Measurements from ENCODE around the gene LIPN.
A peak's percentile ranks its signal among the peaks of the same experiment; 100 is the strongest.
"Not testable (repeated sequence)": the region's sequence is repeated elsewhere in the genome, so short reads cannot be mapped to it uniquely, and the experiment has no call there.

Gene LIPN, protein sequence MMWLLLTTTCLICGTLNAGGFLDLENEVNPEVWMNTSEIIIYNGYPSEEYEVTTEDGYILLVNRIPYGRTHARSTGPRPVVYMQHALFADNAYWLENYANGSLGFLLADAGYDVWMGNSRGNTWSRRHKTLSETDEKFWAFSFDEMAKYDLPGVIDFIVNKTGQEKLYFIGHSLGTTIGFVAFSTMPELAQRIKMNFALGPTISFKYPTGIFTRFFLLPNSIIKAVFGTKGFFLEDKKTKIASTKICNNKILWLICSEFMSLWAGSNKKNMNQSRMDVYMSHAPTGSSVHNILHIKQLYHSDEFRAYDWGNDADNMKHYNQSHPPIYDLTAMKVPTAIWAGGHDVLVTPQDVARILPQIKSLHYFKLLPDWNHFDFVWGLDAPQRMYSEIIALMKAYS

GRCh38 chr10:88759366-88760101 is at the start of gene LIPN:
Gene LIPN, plus strand, starts transcription at chr10:88760020. Its CDS starts 1,386 bp downstream, at chr10:88761406.
- FAIRE-seq, result no peak

- FAIRE-seq, result no peak
These were observed 44.3 kb upstream of the LIPN start for GRCh38 chr10:88715517-88715916.

DNA sequence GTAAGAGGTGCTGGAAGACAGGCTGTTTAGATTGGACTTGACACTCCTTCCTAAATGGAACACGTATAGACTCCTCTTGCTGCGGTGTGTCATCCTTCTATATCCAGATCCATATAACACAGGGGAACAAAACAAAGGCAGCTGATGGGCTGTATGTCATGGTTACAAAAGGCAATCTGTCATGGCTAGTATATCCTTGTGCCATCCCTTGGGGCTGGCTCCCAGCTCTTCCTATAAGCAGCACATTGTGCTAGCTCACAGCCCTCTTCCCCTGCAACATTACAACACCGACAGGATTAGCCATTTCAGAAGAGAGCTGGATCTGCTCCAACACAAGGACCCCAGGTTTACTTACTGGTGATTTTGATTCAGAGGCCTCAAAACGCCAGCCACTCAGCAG is 38.4 kb upstream of the LIPN start:
- no peak for FAIRE-seq

DNA sequence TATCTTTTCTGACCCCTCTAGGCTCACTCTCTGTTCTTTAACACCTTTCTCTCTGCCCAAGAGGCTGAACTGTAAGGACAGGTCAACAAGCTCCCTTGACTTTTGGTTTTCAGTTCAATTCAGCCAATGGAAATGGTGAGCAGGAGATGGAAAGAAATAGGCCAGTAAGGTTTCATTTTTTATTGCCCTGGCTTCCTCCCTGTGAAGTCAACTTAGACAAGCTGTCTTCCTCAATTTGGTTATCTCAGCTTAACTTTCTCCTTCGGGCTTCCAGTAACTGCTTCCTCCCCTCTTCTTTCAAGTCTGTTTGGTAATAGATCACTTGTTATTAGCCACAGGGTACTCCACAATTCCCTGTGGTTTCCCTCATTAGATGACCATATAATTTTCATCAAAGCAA is 34.0 kb upstream of the LIPN start:
- no peak for FAIRE-seq

- FAIRE-seq, result no peak
These were observed 31.6 kb upstream of the LIPN start for GRCh38 chr10:88728107-88728763.

GRCh38 chr10:88730864-88731263 is 29.0 kb upstream of the LIPN start:
- FAIRE-seq, result no peak

- FAIRE-seq, result no peak
These were observed 28.5 kb upstream of the LIPN start for GRCh38 chr10:88731296-88731695.

GRCh38 chr10:88733215-88733614 is 26.6 kb upstream of the LIPN start:
- FAIRE-seq, result no peak

DNA sequence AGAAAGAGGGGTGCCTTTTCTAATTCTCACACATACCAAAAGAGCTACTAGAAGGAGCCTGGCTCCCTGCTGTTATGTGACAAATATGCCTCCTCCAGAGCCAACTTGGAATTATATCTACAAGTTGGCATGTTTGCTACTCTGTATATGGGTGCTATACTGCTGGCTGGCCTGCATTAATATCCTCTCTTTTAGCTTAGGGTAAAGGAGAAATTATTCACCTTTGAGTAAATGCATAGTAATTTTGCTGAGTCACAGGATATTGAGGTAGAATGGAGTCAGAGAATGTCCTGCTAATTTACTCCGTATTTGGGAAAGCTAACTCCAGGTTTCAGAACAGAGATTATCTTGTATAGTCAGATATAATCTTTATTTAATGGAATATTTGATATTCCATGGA is 24.2 kb upstream of the LIPN start:
- no peak for FAIRE-seq

DNA sequence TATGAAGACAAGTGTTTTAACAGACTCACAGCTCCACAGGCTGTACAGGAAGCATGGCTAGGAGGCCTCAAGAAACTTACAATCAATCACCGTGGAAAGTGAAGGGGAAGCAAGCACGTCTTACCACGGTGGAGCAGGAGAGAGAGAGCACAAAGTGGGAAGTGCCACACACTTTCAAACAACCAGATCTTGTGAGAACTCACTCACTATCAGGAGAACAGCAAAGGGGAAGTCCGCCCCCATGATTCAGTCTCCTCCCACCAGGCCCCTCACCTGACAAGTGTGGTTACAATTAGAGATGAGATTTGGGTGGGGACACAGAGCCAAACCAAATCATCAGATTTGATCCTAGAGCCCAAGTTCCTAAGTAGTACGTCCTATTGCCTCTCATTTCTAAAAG is 17.9 kb upstream of the LIPN start:
- not testable (repeated sequence) for FAIRE-seq

GRCh38 chr10:88742448-88742847 is 17.4 kb upstream of the LIPN start:
- FAIRE-seq, result no peak

- FAIRE-seq, result no peak
These were observed 15.8 kb upstream of the LIPN start for GRCh38 chr10:88744002-88744401.

DNA sequence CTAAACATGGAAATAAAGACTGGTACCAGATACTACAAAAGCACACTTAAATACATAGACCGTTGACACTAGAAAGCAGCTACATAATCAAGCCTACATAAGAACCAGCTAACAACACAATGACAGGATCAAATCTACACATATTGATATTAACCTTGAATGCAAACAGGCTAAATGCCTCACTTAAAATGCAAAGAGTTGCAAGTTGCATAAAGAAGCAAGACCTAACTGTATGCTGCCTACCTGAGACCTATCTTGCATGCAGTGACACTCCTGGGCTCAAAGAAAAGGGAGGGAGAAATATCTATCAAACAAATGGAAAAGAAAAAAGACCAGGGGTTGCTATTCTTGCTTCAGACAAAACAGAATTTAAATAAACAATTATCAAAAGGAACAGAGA is 14.2 kb upstream of the LIPN start:
- no peak for FAIRE-seq

DNA sequence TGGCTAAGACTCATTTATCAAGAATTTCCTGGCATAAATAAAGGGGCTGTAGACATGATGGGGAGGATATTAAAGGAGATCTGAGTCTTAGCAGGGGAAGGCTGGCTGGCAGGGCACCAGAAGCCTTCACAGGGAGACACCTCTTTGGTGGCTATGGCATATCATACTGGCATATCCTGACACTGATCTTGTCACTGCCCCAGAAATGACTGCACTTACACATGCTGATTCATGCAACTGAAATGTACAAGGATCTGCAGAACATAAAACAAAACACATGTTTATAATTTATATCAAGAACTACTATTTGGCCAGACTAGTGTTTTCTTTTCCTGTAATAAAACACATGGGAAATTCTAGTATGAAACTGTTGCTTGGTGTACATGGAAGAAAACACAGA is 5.5 kb upstream of the LIPN start:
- FAIRE-seq, result no peak

- no peak for FAIRE-seq
These were observed 4.1 kb upstream of the LIPN start for GRCh38 chr10:88755753-88756152.

DNA sequence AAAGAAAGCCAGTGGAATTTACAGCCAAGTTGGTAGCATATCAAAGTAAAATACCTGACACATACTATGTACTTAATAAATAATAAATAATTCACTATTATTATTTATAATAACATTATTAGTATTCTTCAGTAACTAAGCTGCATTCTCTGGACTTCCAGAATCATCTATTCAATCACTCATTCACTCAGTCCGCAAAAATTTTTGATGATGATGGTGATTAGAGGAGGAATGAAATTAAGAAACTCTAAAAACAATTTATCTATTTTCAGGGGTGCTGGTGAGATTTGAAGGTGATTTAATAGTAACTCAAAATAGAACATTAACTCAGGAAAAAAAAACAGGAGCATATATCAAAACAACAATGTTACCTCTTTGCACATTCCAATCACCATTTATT is 3.2 kb upstream of the LIPN start:
- no peak for FAIRE-seq

- peak; percentile 18 for FAIRE-seq
These were observed 3.1 kb downstream of the LIPN start for GRCh38 chr10:88762906-88763305.

GRCh38 chr10:88763441-88763840 is 3.6 kb downstream of the LIPN start:
- no peak for FAIRE-seq

DNA sequence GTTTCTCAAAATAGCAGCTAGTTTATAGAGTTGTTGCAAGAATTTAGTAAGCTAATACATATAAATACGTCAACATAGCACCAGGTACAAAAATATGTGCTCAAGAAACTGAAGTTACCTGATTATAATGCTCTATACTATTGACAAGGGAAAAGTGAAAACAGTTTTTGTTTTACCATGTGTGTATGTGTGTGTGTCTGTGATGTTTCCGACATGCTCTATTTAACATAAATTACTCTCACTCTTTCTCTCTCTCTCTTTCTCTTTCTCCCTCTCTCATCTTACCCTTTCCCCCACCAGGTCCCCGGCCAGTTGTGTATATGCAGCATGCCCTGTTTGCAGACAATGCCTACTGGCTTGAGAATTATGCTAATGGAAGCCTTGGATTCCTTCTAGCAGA is 4.3 kb downstream of the LIPN start:
- no peak for FAIRE-seq

- FAIRE-seq, result no peak
These were observed 6.0 kb downstream of the LIPN start for GRCh38 chr10:88765816-88766215.

DNA sequence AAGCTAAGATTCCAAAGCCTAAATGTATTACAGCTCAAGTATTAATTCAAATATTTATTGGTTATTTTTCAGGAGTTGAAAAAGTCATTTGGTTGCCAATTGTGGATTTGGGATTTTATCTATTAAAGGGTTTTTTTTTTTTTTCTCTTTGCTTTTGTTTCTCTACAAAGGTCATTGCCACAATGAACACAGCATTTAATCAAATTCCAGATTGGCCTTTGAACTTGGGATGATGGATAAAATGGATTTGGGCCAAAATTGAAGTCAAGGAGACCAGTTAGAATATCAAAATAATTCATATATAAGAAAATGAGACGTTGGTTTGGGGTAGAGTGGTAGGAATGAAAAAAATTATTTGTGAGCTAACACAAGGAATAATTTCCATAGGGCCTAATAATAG is 9.6 kb downstream of the LIPN start:
- no peak for FAIRE-seq

DNA sequence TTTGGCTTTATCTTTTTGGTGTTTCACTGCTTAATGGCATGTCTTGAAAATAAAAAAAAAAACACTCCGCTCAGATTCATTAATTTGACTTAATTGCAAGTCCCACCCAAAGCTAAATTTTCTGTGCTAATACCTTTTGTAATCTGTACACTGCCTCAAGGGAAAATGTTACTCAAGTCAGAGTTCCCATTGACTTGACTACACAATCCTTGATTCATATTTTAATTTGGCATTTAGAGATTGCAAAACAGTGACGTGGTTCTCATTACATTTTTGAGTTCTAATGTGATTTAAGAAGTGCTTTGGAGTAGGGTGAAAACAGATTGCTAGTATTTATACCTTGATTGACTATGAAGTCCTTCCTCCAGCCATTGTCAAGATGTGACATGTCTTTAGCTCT is 21.4 kb downstream of the LIPN start:
- FAIRE-seq, result no peak

DNA sequence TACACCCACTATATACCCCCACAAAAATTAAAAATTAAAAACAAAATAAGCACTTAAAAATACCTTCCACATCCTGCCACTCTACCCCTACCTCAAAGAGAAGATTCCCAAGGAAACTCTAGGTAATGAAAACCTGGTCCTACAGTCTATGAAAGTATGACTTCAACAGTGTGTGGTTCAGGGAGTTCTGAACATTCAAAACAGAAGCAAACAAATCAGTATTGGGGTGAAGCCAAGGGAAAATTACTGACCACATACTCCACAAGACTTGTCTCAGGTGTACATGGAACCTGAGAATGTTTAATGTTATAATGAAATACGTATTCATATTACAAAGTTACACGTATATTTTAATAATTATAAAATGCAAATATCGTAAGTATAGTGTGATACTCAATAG is 22.4 kb downstream of the LIPN start:
- no peak for FAIRE-seq

GRCh38 chr10:88783724-88784123 is 23.9 kb downstream of the LIPN start:
- FAIRE-seq, result no peak
